ENCODE data around the gene SLAMF9.

SLAMF9 gene

GRCh38 chr1:159960721-159961381 is 6.8 kb upstream of the SLAMF9 start:
- H3K36me3 ChIP-seq (ENCODE audit: insufficient read depth, low read length): no peaks in the 10 kb centered on the region
- H2AFZ ChIP-seq (ENCODE audit: low read length, unreplicated experiment): no peak overlapping the region
- H3K4me3 ChIP-seq (ENCODE audit: low read depth, low read length): peak overlapping the region; percentile 60
- no peaks in the 10 kb centered on the region for H3K4me1 ChIP-seq (ENCODE audit: control insufficient read depth, insufficient read depth, low read length, unreplicated experiment)
- peak overlapping the region; percentile 39 for H3K27ac ChIP-seq (ENCODE audit: low read depth, low read length)
- H3K79me2 ChIP-seq (ENCODE audit: control insufficient read depth, insufficient read depth, low read length, unreplicated experiment): no peaks in the 10 kb centered on the region
- H3K27me3 ChIP-seq (ENCODE audit: insufficient read depth, low read length): peaks cover 2% of the 10 kb centered on the region; the same call in 1 of the 2 replicates

- H3K27me3 ChIP-seq (ENCODE audit: insufficient read depth, low read length): peaks cover under 1% of the 10 kb centered on the region; the same call in 1 of the 2 replicates
- H2AFZ ChIP-seq (ENCODE audit: low read length, unreplicated experiment): no peak overlapping the region
- H3K27ac ChIP-seq (ENCODE audit: low read depth, low read length): no peak overlapping the region
- H3K79me2 ChIP-seq (ENCODE audit: control insufficient read depth, insufficient read depth, low read length, unreplicated experiment): no peaks in the 10 kb centered on the region
- no peaks in the 10 kb centered on the region for H3K36me3 ChIP-seq (ENCODE audit: insufficient read depth, low read length)
- H3K4me1 ChIP-seq (ENCODE audit: control insufficient read depth, insufficient read depth, low read length, unreplicated experiment): peaks cover under 1% of the 10 kb centered on the region
- no peak overlapping the region for H3K4me3 ChIP-seq (ENCODE audit: low read depth, low read length)
Observed at GRCh38 chr1:159959451-159959850, 5.4 kb upstream of the SLAMF9 start.

- Histone ChIP-seq H2AFZ (ENCODE audit: low read length, unreplicated experiment) (no peak overlapping the region), H3K27ac (ENCODE audit: low read depth, low read length) (no peak overlapping the region), H3K79me2 (ENCODE audit: control insufficient read depth, insufficient read depth, low read length, unreplicated experiment) (no peaks in the 10 kb centered on the region)
Observed at GRCh38 chr1:159958719-159959380, 4.8 kb upstream of the SLAMF9 start.

GRCh38 chr1:159957824-159958268 is 3.8 kb upstream of the SLAMF9 start:
- no peak overlapping the region for H2AFZ ChIP-seq (ENCODE audit: low read length, unreplicated experiment)

More at GRCh38 chr1:159958719-159959380, 4.8 kb upstream of the SLAMF9 start:
- Histone ChIP-seq H3K4me3 (ENCODE audit: low read depth, low read length) (no peak overlapping the region), H3K36me3 (ENCODE audit: insufficient read depth, low read length) (no peaks in the 10 kb centered on the region), H3K27me3 (ENCODE audit: insufficient read depth, low read length) (no peaks in the 10 kb centered on the region), H3K4me1 (ENCODE audit: control insufficient read depth, insufficient read depth, low read length, unreplicated experiment) (peaks cover 5% of the 10 kb centered on the region)

GRCh38 chr1:159955456-159955855 is 1.4 kb upstream of the SLAMF9 start:
- Histone ChIP-seq H2AFZ (ENCODE audit: low read length, unreplicated experiment) (no peak overlapping the region), H3K27ac (ENCODE audit: low read depth, low read length) (no peak overlapping the region), H3K4me1 (ENCODE audit: control insufficient read depth, insufficient read depth, low read length, unreplicated experiment) (peaks cover 9% of the 10 kb centered on the region), H3K4me3 (ENCODE audit: low read depth, low read length) (no peak overlapping the region), H3K79me2 (ENCODE audit: control insufficient read depth, insufficient read depth, low read length, unreplicated experiment) (no peaks in the 10 kb centered on the region), H3K36me3 (ENCODE audit: insufficient read depth, low read length) (no peaks in the 10 kb centered on the region), H3K27me3 (ENCODE audit: insufficient read depth, low read length) (peaks cover 12% of the 10 kb centered on the region; the same call in 1 of the 2 replicates)

More at GRCh38 chr1:159957824-159958268, 3.8 kb upstream of the SLAMF9 start:
- Histone ChIP-seq H3K79me2 (ENCODE audit: control insufficient read depth, insufficient read depth, low read length, unreplicated experiment) (no peaks in the 10 kb centered on the region), H3K4me3 (ENCODE audit: low read depth, low read length) (no peak overlapping the region), H3K27me3 (ENCODE audit: insufficient read depth, low read length) (no peaks in the 10 kb centered on the region), H3K36me3 (ENCODE audit: insufficient read depth, low read length) (no peaks in the 10 kb centered on the region), H3K27ac (ENCODE audit: low read depth, low read length) (no peak overlapping the region), H3K4me1 (ENCODE audit: control insufficient read depth, insufficient read depth, low read length, unreplicated experiment) (peaks cover 9% of the 10 kb centered on the region)

GRCh38 chr1:159952932-159953331 is 1.1 kb downstream of the SLAMF9 start:
- Histone ChIP-seq H3K4me3 (ENCODE audit: low read depth, low read length) (no peak overlapping the region), H3K79me2 (ENCODE audit: control insufficient read depth, insufficient read depth, low read length, unreplicated experiment) (no peaks in the 10 kb centered on the region), H2AFZ (ENCODE audit: low read length, unreplicated experiment) (no peak overlapping the region), H3K36me3 (ENCODE audit: insufficient read depth, low read length) (no peaks in the 10 kb centered on the region), H3K27me3 (ENCODE audit: insufficient read depth, low read length) (peaks cover 12% of the 10 kb centered on the region; the same call in 1 of the 2 replicates), H3K4me1 (ENCODE audit: control insufficient read depth, insufficient read depth, low read length, unreplicated experiment) (peaks cover 9% of the 10 kb centered on the region), H3K27ac (ENCODE audit: low read depth, low read length) (no peak overlapping the region)

- Histone ChIP-seq H2AFZ (ENCODE audit: low read length, unreplicated experiment) (no peak overlapping the region), H3K4me1 (ENCODE audit: control insufficient read depth, insufficient read depth, low read length, unreplicated experiment) (peaks cover 9% of the 10 kb centered on the region), H3K27ac (ENCODE audit: low read depth, low read length) (no peak overlapping the region), H3K27me3 (ENCODE audit: insufficient read depth, low read length) (peaks cover 12% of the 10 kb centered on the region; the same call in 1 of the 2 replicates), H3K36me3 (ENCODE audit: insufficient read depth, low read length) (no peaks in the 10 kb centered on the region), H3K79me2 (ENCODE audit: control insufficient read depth, insufficient read depth, low read length, unreplicated experiment) (no peaks in the 10 kb centered on the region), H3K4me3 (ENCODE audit: low read depth, low read length) (no peak overlapping the region)
Observed at GRCh38 chr1:159951551-159951950, 2.5 kb downstream of the SLAMF9 start.

- Histone ChIP-seq H3K27me3 (ENCODE audit: insufficient read depth, low read length) (peaks cover 16% of the 10 kb centered on the region; the same call in 1 of the 2 replicates), H3K4me1 (ENCODE audit: control insufficient read depth, insufficient read depth, low read length, unreplicated experiment) (peaks cover 9% of the 10 kb centered on the region), H2AFZ (ENCODE audit: low read length, unreplicated experiment) (no peak overlapping the region), H3K79me2 (ENCODE audit: control insufficient read depth, insufficient read depth, low read length, unreplicated experiment) (no peaks in the 10 kb centered on the region), H3K27ac (ENCODE audit: low read depth, low read length) (no peak overlapping the region), H3K4me3 (ENCODE audit: low read depth, low read length) (no peak overlapping the region), H3K36me3 (ENCODE audit: insufficient read depth, low read length) (no peaks in the 10 kb centered on the region)
Observed at GRCh38 chr1:159951016-159951415, 3.0 kb downstream of the SLAMF9 start.

GRCh38 chr1:159949981-159950381 is 4.1 kb downstream of the SLAMF9 start:
- H3K79me2 ChIP-seq (ENCODE audit: control insufficient read depth, insufficient read depth, low read length, unreplicated experiment): no peaks in the 10 kb centered on the region
- H3K27me3 ChIP-seq (ENCODE audit: insufficient read depth, low read length): peaks cover 24% of the 10 kb centered on the region
- H2AFZ ChIP-seq (ENCODE audit: low read length, unreplicated experiment): no peak overlapping the region
- H3K4me1 ChIP-seq (ENCODE audit: control insufficient read depth, insufficient read depth, low read length, unreplicated experiment): peaks cover 9% of the 10 kb centered on the region
- H3K36me3 ChIP-seq (ENCODE audit: insufficient read depth, low read length): no peaks in the 10 kb centered on the region
- no peak overlapping the region for H3K4me3 ChIP-seq (ENCODE audit: low read depth, low read length)
- no peak overlapping the region for H3K27ac ChIP-seq (ENCODE audit: low read depth, low read length)

- no peak overlapping the region for H3K27ac ChIP-seq (ENCODE audit: low read depth, low read length)
- no peaks in the 10 kb centered on the region for H3K36me3 ChIP-seq (ENCODE audit: insufficient read depth, low read length)
- peaks cover 32% of the 10 kb centered on the region for H3K27me3 ChIP-seq (ENCODE audit: insufficient read depth, low read length)
- no peak overlapping the region for H2AFZ ChIP-seq (ENCODE audit: low read length, unreplicated experiment)
- H3K4me3 ChIP-seq (ENCODE audit: low read depth, low read length): no peak overlapping the region
- H3K4me1 ChIP-seq (ENCODE audit: control insufficient read depth, insufficient read depth, low read length, unreplicated experiment): peaks cover 6% of the 10 kb centered on the region
- no peaks in the 10 kb centered on the region for H3K79me2 ChIP-seq (ENCODE audit: control insufficient read depth, insufficient read depth, low read length, unreplicated experiment)
Observed at GRCh38 chr1:159949123-159949522, 4.9 kb downstream of the SLAMF9 start.

GRCh38 chr1:159947942-159948341 is 6.1 kb downstream of the SLAMF9 start:
- no peaks in the 10 kb centered on the region for H3K4me1 ChIP-seq (ENCODE audit: control insufficient read depth, insufficient read depth, low read length, unreplicated experiment)

More at GRCh38 chr1:159947942-159948341, 6.1 kb downstream of the SLAMF9 start:
- H3K27me3 ChIP-seq (ENCODE audit: insufficient read depth, low read length): peaks cover 43% of the 10 kb centered on the region
- no peaks in the 10 kb centered on the region for H3K36me3 ChIP-seq (ENCODE audit: insufficient read depth, low read length)
- no peaks in the 10 kb centered on the region for H3K79me2 ChIP-seq (ENCODE audit: control insufficient read depth, insufficient read depth, low read length, unreplicated experiment)
- H3K27ac ChIP-seq (ENCODE audit: low read depth, low read length): no peak overlapping the region
- H2AFZ ChIP-seq (ENCODE audit: low read length, unreplicated experiment): no peak overlapping the region
- H3K4me3 ChIP-seq (ENCODE audit: low read depth, low read length): no peak overlapping the region

Measured in ACC112 (cell line).